ENCODE measurements around the gene ZNF345. TPM values are rescaled to one million over a fixed set of nuclear protein-coding genes. Genes with fewer than 3 reads are reported as not detected.

Gene ZNF345
- total RNA-seq, 1 donor, result 4.7 TPM

DNA sequence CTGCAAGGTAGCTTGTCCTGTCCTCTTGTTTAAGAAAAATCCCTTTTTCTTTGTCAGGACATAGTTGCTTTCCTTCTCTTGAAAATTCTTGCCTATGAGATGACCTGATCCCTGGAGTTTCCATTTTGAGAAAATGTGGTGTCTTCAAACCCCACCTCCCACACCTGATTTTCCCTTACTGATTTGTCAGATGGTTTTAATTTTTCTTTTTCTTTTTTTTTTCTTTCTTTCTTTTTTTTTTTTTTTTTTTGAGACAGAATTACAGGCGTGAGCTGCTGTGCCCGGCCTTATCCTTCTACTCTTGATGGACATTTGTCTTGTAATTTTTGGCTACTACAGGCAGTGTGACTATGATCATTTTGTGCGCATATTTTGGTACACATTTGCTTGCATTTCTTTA lies 1.2 kb downstream of the ZNF345 start:
- peak overlapping the region; percentile 99 for H3K4me2 ChIP-seq (ENCODE audit: insufficient read depth, low read length)
- H2AFZ ChIP-seq (ENCODE audit: low read length), result no peak overlapping the region
- H3K4me1 ChIP-seq (ENCODE audit: insufficient read depth, low read length), result peaks cover 9% of the 10 kb centered on the region
- peak overlapping the region; percentile 99 for H3K4me3 ChIP-seq (ENCODE audit: insufficient read depth, low read length)
- H3K27ac ChIP-seq (ENCODE audit: low read depth, low read length), result no peak overlapping the region
- no peak for DNase-seq (ENCODE audit: insufficient read length, low spot score, missing footprints)
- H3K79me2 ChIP-seq (ENCODE audit: insufficient read depth, low read length), result peaks cover 11% of the 10 kb centered on the region
- no peaks in the 10 kb centered on the region for H3K36me3 ChIP-seq (ENCODE audit: insufficient read depth, low read length)
- H3K9me3 ChIP-seq (ENCODE audit: low read depth, low read length), result no peaks in the 10 kb centered on the region
- H4K20me1 ChIP-seq (ENCODE audit: insufficient read depth, low read length), result no peaks in the 10 kb centered on the region
- TF ChIP-seq, protein P1, sequence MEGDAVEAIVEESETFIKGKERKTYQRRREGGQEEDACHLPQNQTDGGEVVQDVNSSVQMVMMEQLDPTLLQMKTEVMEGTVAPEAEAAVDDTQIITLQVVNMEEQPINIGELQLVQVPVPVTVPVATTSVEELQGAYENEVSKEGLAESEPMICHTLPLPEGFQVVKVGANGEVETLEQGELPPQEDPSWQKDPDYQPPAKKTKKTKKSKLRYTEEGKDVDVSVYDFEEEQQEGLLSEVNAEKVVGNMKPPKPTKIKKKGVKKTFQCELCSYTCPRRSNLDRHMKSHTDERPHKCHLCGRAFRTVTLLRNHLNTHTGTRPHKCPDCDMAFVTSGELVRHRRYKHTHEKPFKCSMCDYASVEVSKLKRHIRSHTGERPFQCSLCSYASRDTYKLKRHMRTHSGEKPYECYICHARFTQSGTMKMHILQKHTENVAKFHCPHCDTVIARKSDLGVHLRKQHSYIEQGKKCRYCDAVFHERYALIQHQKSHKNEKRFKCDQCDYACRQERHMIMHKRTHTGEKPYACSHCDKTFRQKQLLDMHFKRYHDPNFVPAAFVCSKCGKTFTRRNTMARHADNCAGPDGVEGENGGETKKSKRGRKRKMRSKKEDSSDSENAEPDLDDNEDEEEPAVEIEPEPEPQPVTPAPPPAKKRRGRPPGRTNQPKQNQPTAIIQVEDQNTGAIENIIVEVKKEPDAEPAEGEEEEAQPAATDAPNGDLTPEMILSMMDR (IDR thresholded peaks at IDR 0.05; ENCODE audit: extremely low read depth, low read depth, low read length), result no peak
- H3K27me3 ChIP-seq (ENCODE audit: insufficient read depth, low read length), result no peaks in the 10 kb centered on the region

DNA sequence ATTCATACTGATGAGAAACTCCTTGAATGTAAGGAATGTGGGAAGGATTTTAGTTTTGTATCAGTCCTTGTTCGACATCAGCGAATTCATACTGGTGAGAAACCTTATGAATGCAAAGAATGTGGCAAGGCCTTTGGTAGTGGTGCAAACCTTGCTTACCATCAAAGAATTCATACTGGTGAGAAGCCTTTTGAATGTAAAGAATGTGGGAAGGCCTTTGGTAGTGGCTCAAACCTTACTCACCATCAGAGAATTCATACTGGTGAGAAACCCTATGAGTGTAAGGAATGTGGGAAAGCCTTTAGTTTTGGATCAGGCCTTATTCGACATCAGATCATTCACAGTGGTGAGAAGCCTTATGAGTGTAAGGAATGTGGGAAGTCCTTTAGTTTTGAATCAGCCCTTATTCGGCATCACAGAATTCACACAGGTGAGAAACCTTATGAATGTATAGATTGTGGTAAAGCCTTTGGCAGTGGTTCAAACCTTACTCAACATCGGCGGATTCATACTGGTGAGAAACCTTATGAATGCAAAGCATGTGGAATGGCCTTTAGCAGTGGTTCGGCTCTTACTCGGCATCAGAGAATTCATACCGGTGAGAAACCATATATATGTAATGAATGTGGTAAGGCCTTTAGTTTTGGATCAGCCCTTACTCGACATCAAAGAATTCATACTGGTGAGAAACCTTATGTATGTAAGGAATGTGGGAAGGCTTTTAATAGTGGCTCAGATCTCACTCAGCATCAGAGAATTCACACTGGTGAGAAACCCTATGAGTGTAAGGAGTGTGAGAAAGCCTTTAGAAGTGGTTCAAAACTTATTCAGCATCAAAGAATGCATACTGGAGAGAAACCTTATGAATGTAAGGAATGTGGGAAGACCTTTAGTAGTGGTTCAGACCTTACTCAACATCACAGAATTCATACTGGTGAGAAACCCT lies 26.6 kb downstream of the ZNF345 start:
- Histone ChIP-seq H3K27me3 (ENCODE audit: insufficient read depth, low read length) (no peaks in the 10 kb centered on the region), H3K9me3 (ENCODE audit: low read depth, low read length) (peaks cover 32% of the 10 kb centered on the region), H3K27ac (ENCODE audit: low read depth, low read length) (no peak overlapping the region), H2AFZ (ENCODE audit: low read length) (no peak overlapping the region), H3K4me3 (ENCODE audit: insufficient read depth, low read length) (no peak overlapping the region), H3K4me1 (ENCODE audit: insufficient read depth, low read length) (no peaks in the 10 kb centered on the region), H3K79me2 (ENCODE audit: insufficient read depth, low read length) (no peaks in the 10 kb centered on the region), H3K36me3 (ENCODE audit: insufficient read depth, low read length) (peaks cover 10% of the 10 kb centered on the region), H3K4me2 (ENCODE audit: insufficient read depth, low read length) (no peak overlapping the region), H4K20me1 (ENCODE audit: insufficient read depth, low read length) (no peaks in the 10 kb centered on the region)
- no peak for DNase-seq (ENCODE audit: insufficient read length, low spot score, missing footprints)
- TF ChIP-seq, protein P1 (IDR thresholded peaks at IDR 0.05; ENCODE audit: extremely low read depth, low read depth, low read length), result no peak

DNA sequence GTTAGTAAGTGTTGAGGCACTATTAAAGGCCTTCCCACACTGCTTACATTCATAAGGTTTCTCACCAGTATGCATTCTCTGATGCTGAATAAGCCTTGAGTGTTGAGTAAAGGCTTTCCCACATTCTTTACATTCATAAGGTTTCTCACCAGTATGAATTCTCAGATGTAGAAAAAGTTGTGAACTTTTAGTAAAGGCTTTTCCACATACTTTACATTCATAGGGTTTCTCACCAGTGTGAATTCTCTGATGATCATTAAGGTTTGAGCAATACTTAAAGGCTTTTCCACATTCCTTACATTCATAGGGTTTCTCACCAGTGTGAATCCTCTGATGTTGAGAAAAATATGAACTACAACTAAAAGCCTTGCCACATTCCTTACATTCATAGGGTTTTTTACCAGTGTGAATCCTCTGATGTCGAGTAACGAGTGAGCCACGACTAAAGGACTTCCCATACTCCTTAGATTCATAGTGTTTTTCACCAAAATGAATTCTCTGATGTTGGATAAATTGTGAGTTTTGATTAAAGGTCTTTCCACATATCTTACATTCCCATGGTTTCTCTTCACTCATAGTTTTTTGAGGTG lies 41.2 kb downstream of the ZNF345 start:
- Histone ChIP-seq H3K27me3 (ENCODE audit: insufficient read depth, low read length) (no peaks in the 10 kb centered on the region), H4K20me1 (ENCODE audit: insufficient read depth, low read length) (no peaks in the 10 kb centered on the region), H3K79me2 (ENCODE audit: insufficient read depth, low read length) (no peaks in the 10 kb centered on the region), H2AFZ (ENCODE audit: low read length) (no peak overlapping the region), H3K27ac (ENCODE audit: low read depth, low read length) (no peak overlapping the region), H3K4me3 (ENCODE audit: insufficient read depth, low read length) (no peak overlapping the region), H3K9me3 (ENCODE audit: low read depth, low read length) (peaks cover 39% of the 10 kb centered on the region), H3K4me1 (ENCODE audit: insufficient read depth, low read length) (no peaks in the 10 kb centered on the region), H3K36me3 (ENCODE audit: insufficient read depth, low read length) (peaks cover 30% of the 10 kb centered on the region), H3K4me2 (ENCODE audit: insufficient read depth, low read length) (no peak overlapping the region)
- DNase-seq (ENCODE audit: insufficient read length, low spot score, missing footprints), result no peak
- TF ChIP-seq, protein P1 (IDR thresholded peaks at IDR 0.05; ENCODE audit: extremely low read depth, low read depth, low read length), result no peak

DNA sequence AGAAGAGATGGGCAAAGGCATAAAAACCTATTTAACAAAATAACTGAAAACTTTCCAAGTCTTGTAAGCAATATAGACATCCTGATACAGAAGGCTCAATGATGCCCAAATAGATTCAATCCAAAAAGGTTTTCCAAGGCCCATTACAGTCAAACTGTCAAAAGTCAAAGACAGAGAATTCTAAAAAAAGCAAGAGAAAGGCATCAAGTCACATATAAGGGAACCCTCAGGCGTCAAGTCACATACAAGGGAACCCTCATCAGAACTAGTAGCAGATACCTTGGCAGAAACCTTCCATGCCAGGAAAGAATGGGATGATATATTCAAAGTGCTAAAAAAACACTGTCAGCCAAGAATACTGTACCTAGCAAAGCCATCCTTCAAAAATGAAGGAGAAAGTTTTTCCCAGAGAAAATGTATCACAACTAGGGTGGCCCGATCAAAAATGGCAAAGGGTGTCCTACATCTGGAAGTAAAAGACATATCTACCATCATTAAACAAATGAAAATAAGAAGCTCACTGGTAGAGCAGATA lies 44.2 kb downstream of the ZNF345 start:
- Histone ChIP-seq H2AFZ (ENCODE audit: low read length) (no peak overlapping the region), H3K4me1 (ENCODE audit: insufficient read depth, low read length) (no peaks in the 10 kb centered on the region), H3K27me3 (ENCODE audit: insufficient read depth, low read length) (no peaks in the 10 kb centered on the region), H4K20me1 (ENCODE audit: insufficient read depth, low read length) (no peaks in the 10 kb centered on the region), H3K36me3 (ENCODE audit: insufficient read depth, low read length) (peaks cover 36% of the 10 kb centered on the region), H3K4me2 (ENCODE audit: insufficient read depth, low read length) (no peak overlapping the region), H3K9me3 (ENCODE audit: low read depth, low read length) (peaks cover 43% of the 10 kb centered on the region), H3K4me3 (ENCODE audit: insufficient read depth, low read length) (no peak overlapping the region), H3K27ac (ENCODE audit: low read depth, low read length) (no peak overlapping the region), H3K79me2 (ENCODE audit: insufficient read depth, low read length) (no peaks in the 10 kb centered on the region)
- no peak for DNase-seq (ENCODE audit: insufficient read length, low spot score, missing footprints)
- TF ChIP-seq, protein P1 (IDR thresholded peaks at IDR 0.05; ENCODE audit: extremely low read depth, low read depth, low read length), result no peak

Data from osteoblast (primary cell).